Measurements from ENCODE around the gene SLCO2B1. TPM values are rescaled to one million over a fixed set of nuclear protein-coding genes. Genes with fewer than 3 reads are reported as not detected.

Gene SLCO2B1
- total RNA-seq, 1 donor from 2014 or later = 9.4 TPM

DNA sequence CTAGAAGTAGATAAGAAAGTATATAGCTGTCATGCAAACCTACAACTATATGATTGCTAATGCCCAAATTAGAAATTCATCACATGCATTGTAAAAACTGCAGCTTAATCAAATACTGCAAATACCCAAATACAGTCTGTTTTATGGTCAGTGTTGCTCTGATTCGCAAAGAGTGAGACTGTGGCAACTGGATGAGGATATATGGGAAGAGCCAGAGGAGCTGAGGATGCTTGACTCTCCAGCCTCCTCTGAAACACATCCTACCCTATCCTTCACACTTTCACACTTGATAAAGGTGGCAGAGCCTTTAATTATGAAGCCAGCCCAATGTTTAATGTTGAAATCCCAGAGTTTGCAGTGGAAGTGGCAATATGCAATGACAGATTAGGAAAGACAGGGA is 32.3 kb upstream of the SLCO2B1 start:
- Histone ChIP-seq H3K27me3 (ENCODE audit: control insufficient read depth in 3 of 3, insufficient read depth in 3 of 3, low read length in 3 of 3) (no peaks in the 10 kb centered on the region), H3K9me3 (ENCODE audit: control insufficient read depth in 3 of 3, low read length in 3 of 3) (peaks cover 0 to 3% (median 2%) of the 10 kb centered on the region in 3 donors), H3K9ac (ENCODE audit: low read depth in 1 of 3, low read length in 3 of 3) (no peak overlapping the region), H3K4me3 (ENCODE audit: low read length in 3 of 3) (no peak overlapping the region), H3K36me3 (ENCODE audit: control insufficient read depth in 3 of 3, insufficient read depth in 3 of 3, low read length in 3 of 3) (no peaks in the 10 kb centered on the region), H3K27ac (ENCODE audit: low read depth, low read length) (no peak overlapping the region), H3K4me1 (ENCODE audit: control insufficient read depth in 3 of 3, insufficient read depth in 3 of 3, low read length in 3 of 3) (no peaks in the 10 kb centered on the region)

- Histone ChIP-seq H3K9me3 (ENCODE audit: control insufficient read depth in 3 of 3, low read length in 3 of 3) (no peaks in the 10 kb centered on the region), H3K27me3 (ENCODE audit: control insufficient read depth in 3 of 3, insufficient read depth in 3 of 3, low read length in 3 of 3) (peaks cover 5 to 9% (median 8%) of the 10 kb centered on the region in 3 donors), H3K4me3 (ENCODE audit: low read length in 3 of 3) (no peak overlapping the region), H3K9ac (ENCODE audit: low read depth in 1 of 3, low read length in 3 of 3) (no peak overlapping the region), H3K36me3 (ENCODE audit: control insufficient read depth in 3 of 3, insufficient read depth in 3 of 3, low read length in 3 of 3) (no peaks in the 10 kb centered on the region), H3K27ac (ENCODE audit: low read depth, low read length) (no peak overlapping the region), H3K4me1 (ENCODE audit: control insufficient read depth in 3 of 3, insufficient read depth in 3 of 3, low read length in 3 of 3) (no peaks in the 10 kb centered on the region)
These were observed 24.3 kb upstream of the SLCO2B1 start for GRCh38 chr11:75126564-75126963.

DNA sequence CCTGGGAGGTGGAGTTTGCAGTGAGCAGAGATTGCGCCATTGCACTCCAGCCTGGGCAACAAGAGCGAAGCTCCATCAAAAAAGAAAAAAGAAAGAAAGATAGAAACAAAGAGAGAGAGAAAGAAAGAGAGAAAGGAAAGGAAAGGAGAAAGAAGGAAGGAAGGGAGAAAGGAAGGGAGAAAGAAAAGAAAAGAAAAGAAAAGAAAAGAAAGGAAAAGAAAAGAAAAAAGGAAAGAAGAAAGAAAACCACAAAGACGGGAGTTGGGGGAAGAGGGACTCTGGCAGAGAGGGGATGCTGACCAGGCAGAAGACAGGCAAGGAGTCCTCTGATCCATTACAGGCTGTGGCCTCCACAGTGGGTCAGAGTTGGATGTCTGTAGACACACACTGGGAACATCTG is 18.8 kb upstream of the SLCO2B1 start:
- no peaks in the 10 kb centered on the region for H3K36me3 ChIP-seq (ENCODE audit: control insufficient read depth in 3 of 3, insufficient read depth in 3 of 3, low read length in 3 of 3)
- no peak overlapping the region for H3K9ac ChIP-seq (ENCODE audit: low read depth in 1 of 3, low read length in 3 of 3)
- H3K9me3 ChIP-seq (ENCODE audit: control insufficient read depth in 3 of 3, low read length in 3 of 3) = no peaks in the 10 kb centered on the region
- peaks cover 5 to 18% (median 15%) of the 10 kb centered on the region in 3 donors for H3K27me3 ChIP-seq (ENCODE audit: control insufficient read depth in 3 of 3, insufficient read depth in 3 of 3, low read length in 3 of 3)
- no peaks in the 10 kb centered on the region for H3K4me1 ChIP-seq (ENCODE audit: control insufficient read depth in 3 of 3, insufficient read depth in 3 of 3, low read length in 3 of 3)
- no peak overlapping the region for H3K27ac ChIP-seq (ENCODE audit: low read depth, low read length)
- H3K4me3 ChIP-seq (ENCODE audit: low read length in 3 of 3) = no peak overlapping the region

DNA sequence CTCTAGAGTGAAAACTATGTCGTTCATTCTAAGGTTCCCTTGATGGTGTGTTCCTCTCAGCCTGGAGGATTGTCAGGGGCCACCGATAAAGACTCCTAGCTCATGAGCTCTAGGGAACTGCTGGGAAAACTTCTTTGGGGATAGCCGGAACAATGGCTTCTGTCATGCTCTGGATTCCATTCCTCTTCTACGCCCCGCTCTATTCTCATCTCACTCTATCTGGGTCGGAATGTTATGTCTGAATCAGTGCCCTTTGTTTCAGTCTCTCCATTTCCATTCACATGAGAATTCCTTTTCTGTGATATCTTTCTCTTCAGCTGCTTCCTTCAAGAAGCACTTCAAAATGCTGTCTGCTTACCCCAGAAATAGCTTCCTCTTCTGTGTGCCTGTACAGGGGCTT is 16.9 kb upstream of the SLCO2B1 start:
- H3K9ac ChIP-seq (ENCODE audit: low read depth in 1 of 3, low read length in 3 of 3) = no peak overlapping the region
- H3K4me3 ChIP-seq (ENCODE audit: low read length in 3 of 3) = no peak overlapping the region
- no peak overlapping the region for H3K27ac ChIP-seq (ENCODE audit: low read depth, low read length)
- no peaks in the 10 kb centered on the region for H3K36me3 ChIP-seq (ENCODE audit: control insufficient read depth in 3 of 3, insufficient read depth in 3 of 3, low read length in 3 of 3)
- H3K4me1 ChIP-seq (ENCODE audit: control insufficient read depth in 3 of 3, insufficient read depth in 3 of 3, low read length in 3 of 3) = no peaks in the 10 kb centered on the region
- no peaks in the 10 kb centered on the region for H3K9me3 ChIP-seq (ENCODE audit: control insufficient read depth in 3 of 3, low read length in 3 of 3)
- peaks cover 3 to 18% (median 12%) of the 10 kb centered on the region in 3 donors for H3K27me3 ChIP-seq (ENCODE audit: control insufficient read depth in 3 of 3, insufficient read depth in 3 of 3, low read length in 3 of 3)

DNA sequence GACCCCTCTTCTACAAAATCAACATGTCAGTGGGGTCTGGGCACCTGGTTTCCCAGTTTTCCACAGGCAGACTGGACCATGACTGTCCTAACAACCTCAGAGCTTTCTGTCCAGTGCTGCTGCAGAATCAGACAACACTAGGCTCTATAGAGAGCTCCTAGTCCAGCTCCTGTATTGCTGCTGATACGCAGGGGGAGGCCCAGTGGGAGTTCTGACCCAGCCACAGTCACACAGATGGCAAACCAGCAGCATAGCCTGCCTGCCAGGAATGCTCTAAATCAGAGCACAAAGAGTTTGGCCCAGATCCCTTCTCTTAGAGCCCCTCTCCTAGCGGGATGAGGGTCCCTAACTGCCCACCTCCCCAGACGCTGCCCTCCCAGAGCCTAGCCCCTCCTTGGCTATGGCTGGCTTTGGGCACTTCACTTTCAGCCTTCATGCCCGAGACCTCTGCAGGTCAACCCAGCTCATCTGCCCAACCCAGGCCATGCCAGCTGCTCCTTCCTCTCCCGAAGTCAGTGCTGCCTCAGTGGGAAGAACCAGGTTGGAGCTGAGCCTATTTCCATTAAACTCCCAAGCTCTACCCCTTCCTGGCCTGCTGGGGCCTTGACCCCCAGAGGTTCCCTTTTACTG is 15.8 kb upstream of the SLCO2B1 start:
- no peak overlapping the region for H3K27ac ChIP-seq (ENCODE audit: low read depth, low read length)
- H3K9ac ChIP-seq (ENCODE audit: low read depth in 1 of 3, low read length in 3 of 3) = no peak overlapping the region
- no peaks in the 10 kb centered on the region for H3K4me1 ChIP-seq (ENCODE audit: control insufficient read depth in 3 of 3, insufficient read depth in 3 of 3, low read length in 3 of 3)
- H3K36me3 ChIP-seq (ENCODE audit: control insufficient read depth in 3 of 3, insufficient read depth in 3 of 3, low read length in 3 of 3) = no peaks in the 10 kb centered on the region
- H3K27me3 ChIP-seq (ENCODE audit: control insufficient read depth in 3 of 3, insufficient read depth in 3 of 3, low read length in 3 of 3) = peaks cover 3 to 17% (median 12%) of the 10 kb centered on the region in 3 donors
- no peak overlapping the region for H3K4me3 ChIP-seq (ENCODE audit: low read length in 3 of 3)
- no peaks in the 10 kb centered on the region for H3K9me3 ChIP-seq (ENCODE audit: control insufficient read depth in 3 of 3, low read length in 3 of 3)

GRCh38 chr11:75135651-75136050 is 15.3 kb upstream of the SLCO2B1 start:
- Histone ChIP-seq H3K4me3 (ENCODE audit: low read length in 3 of 3) (no peak overlapping the region), H3K9ac (ENCODE audit: low read depth in 1 of 3, low read length in 3 of 3) (no peak overlapping the region), H3K4me1 (ENCODE audit: control insufficient read depth in 3 of 3, insufficient read depth in 3 of 3, low read length in 3 of 3) (no peaks in the 10 kb centered on the region), H3K27me3 (ENCODE audit: control insufficient read depth in 3 of 3, insufficient read depth in 3 of 3, low read length in 3 of 3) (peaks cover 3 to 17% (median 14%) of the 10 kb centered on the region in 3 donors), H3K9me3 (ENCODE audit: control insufficient read depth in 3 of 3, low read length in 3 of 3) (no peaks in the 10 kb centered on the region), H3K27ac (ENCODE audit: low read depth, low read length) (no peak overlapping the region), H3K36me3 (ENCODE audit: control insufficient read depth in 3 of 3, insufficient read depth in 3 of 3, low read length in 3 of 3) (no peaks in the 10 kb centered on the region)

DNA sequence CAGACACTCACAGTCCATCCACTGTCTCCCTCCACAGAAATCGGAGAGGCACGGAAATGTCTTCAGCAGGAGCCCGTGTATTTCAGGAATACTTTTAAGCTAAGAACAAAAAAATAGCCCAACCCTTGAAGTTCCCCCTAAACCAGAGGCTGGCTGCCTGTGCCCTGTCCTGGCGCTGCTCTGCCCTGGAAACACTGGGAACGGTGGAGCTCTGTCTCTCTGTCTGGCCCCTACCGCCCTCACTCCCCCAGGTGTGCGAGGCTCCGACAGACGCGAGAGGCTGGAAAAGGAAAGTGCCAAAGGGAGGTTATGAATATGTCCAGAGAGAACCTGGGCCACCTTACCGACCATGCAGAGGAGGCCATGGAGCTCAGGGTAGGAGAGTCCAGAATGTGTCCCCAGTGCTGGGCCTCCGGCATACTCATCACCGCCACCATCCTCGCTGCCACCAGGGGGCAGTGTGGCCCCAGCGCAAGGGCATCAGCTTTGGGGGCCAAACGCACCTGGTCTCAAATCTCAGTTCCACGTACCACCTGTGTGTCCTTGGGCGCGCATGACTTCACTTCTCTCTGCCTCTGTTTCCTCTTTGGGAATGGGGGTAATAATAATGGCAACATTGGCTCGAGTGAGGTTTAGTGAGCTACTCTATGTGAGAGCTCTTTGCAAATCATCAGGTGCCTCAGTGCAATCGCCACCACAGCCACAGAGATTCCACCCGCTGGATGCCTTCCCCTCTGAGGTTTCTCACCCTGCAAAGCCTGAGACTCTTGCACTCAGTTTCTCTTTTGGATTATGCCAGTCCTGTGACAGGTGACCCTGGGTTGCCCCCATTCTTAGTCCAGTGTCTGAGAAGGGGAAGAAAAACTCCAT is 10.4 kb upstream of the SLCO2B1 start:
- Histone ChIP-seq H3K9me3 (ENCODE audit: control insufficient read depth in 3 of 3, low read length in 3 of 3) (no peaks in the 10 kb centered on the region), H3K4me3 (ENCODE audit: low read length in 3 of 3) (no peak overlapping the region)

GRCh38 chr11:75141166-75141565 is 9.7 kb upstream of the SLCO2B1 start:
- H3K4me1 ChIP-seq (ENCODE audit: control insufficient read depth in 3 of 3, insufficient read depth in 3 of 3, low read length in 3 of 3) = peaks cover 11 to 15% (median 14%) of the 10 kb centered on the region in 3 donors
- no peaks in the 10 kb centered on the region for H3K36me3 ChIP-seq (ENCODE audit: control insufficient read depth in 3 of 3, insufficient read depth in 3 of 3, low read length in 3 of 3)
- H3K9ac ChIP-seq (ENCODE audit: low read depth in 1 of 3, low read length in 3 of 3) = no peak overlapping the region
- no peaks in the 10 kb centered on the region for H3K9me3 ChIP-seq (ENCODE audit: control insufficient read depth in 3 of 3, low read length in 3 of 3)
- peaks cover 0 to 5% (median 0%) of the 10 kb centered on the region in 3 donors for H3K27me3 ChIP-seq (ENCODE audit: control insufficient read depth in 3 of 3, insufficient read depth in 3 of 3, low read length in 3 of 3)
- no peak overlapping the region for H3K27ac ChIP-seq (ENCODE audit: low read depth, low read length)
- no peak overlapping the region for H3K4me3 ChIP-seq (ENCODE audit: low read length in 3 of 3)

More for the DNA sequence above, 10.4 kb upstream of the SLCO2B1 start:
- Histone ChIP-seq H3K9ac (ENCODE audit: low read depth in 1 of 3, low read length in 3 of 3) (no peak overlapping the region), H3K27ac (ENCODE audit: low read depth, low read length) (no peak overlapping the region), H3K36me3 (ENCODE audit: control insufficient read depth in 3 of 3, insufficient read depth in 3 of 3, low read length in 3 of 3) (no peaks in the 10 kb centered on the region), H3K4me1 (ENCODE audit: control insufficient read depth in 3 of 3, insufficient read depth in 3 of 3, low read length in 3 of 3) (peaks cover 11 to 15% (median 14%) of the 10 kb centered on the region in 3 donors), H3K27me3 (ENCODE audit: control insufficient read depth in 3 of 3, insufficient read depth in 3 of 3, low read length in 3 of 3) (peaks cover 0 to 5% (median 0%) of the 10 kb centered on the region in 3 donors)

DNA sequence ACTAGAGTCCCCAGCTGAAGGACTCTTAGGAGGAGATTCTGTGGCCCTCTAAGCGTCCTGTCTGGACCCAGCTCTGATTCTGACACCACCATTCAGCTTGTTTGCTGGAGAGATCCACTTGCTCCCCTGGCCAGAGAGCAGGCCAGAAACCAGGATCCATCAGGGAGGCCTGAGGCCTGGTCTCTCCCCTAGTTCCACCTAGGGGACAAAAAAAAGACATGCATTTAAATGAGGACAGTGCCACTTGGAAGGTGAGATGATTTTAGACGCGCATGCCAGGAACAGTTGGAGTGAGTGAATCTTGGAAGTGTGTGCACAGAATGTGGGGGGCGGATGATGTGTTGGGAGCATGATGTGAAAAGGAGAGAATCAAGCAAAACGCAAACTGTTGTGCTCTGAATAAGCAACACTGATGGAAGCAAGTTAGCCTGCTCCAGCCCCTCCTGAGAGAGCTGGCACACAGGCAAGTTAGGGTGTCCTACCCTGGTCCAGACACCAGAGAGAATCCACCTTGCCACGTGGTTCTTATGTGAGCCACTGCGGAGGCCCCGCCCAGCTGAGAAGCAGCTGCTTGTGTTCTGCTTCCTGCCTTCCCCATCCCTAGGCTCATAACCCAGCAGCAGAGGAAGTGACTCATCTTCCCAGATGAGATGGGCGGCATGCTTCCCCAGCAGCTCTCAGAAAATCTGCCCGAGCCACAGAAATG is 8.0 kb upstream of the SLCO2B1 start:
- Histone ChIP-seq H3K4me3 (ENCODE audit: low read length in 3 of 3) (no peak overlapping the region), H3K27me3 (ENCODE audit: control insufficient read depth in 3 of 3, insufficient read depth in 3 of 3, low read length in 3 of 3) (peaks cover 0 to 4% (median 0%) of the 10 kb centered on the region in 3 donors), H3K9me3 (ENCODE audit: control insufficient read depth in 3 of 3, low read length in 3 of 3) (no peaks in the 10 kb centered on the region), H3K9ac (ENCODE audit: low read depth in 1 of 3, low read length in 3 of 3) (no peak overlapping the region), H3K27ac (ENCODE audit: low read depth, low read length) (no peak overlapping the region), H3K36me3 (ENCODE audit: control insufficient read depth in 3 of 3, insufficient read depth in 3 of 3, low read length in 3 of 3) (no peaks in the 10 kb centered on the region), H3K4me1 (ENCODE audit: control insufficient read depth in 3 of 3, insufficient read depth in 3 of 3, low read length in 3 of 3) (peaks cover 13 to 22% (median 18%) of the 10 kb centered on the region in 3 donors)

DNA sequence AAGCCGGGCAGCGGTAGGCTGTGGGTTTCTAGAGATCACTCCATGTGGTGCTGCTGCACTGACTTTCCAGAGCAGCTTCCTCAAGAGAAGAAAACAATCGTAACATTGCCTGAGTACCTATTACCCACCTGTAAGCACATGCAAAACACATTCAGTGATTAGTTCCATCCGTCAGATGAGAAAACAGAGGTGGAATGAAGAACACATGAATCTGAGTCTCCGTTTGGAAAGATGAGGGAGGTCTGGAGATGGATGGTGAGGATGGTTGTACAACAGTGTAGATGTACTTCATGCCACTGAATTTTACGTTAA is 7.5 kb upstream of the SLCO2B1 start:
- Histone ChIP-seq H3K9me3 (ENCODE audit: control insufficient read depth in 3 of 3, low read length in 3 of 3) (no peaks in the 10 kb centered on the region), H3K4me3 (ENCODE audit: low read length in 3 of 3) (no peak overlapping the region), H3K27me3 (ENCODE audit: control insufficient read depth in 3 of 3, insufficient read depth in 3 of 3, low read length in 3 of 3) (peaks cover 0 to 4% (median 0%) of the 10 kb centered on the region in 3 donors), H3K9ac (ENCODE audit: low read depth in 1 of 3, low read length in 3 of 3) (no peak overlapping the region), H3K27ac (ENCODE audit: low read depth, low read length) (peak overlapping the region; percentile 12), H3K4me1 (ENCODE audit: control insufficient read depth in 3 of 3, insufficient read depth in 3 of 3, low read length in 3 of 3) (peaks cover 13 to 22% (median 18%) of the 10 kb centered on the region in 3 donors), H3K36me3 (ENCODE audit: control insufficient read depth in 3 of 3, insufficient read depth in 3 of 3, low read length in 3 of 3) (no peaks in the 10 kb centered on the region)
